BJ (cell line): Measurements from ENCODE around the gene ZNF521. TPM values are rescaled to one million over a fixed set of nuclear protein-coding genes. Genes with fewer than 3 reads are reported as not detected.
A peak's percentile ranks its signal among the peaks of the same experiment; 100 is the strongest.

Experiments
- CTCF ChIA-PET: fragments of 350-600 bp; formaldehyde crosslinking; extraction: SDS; loops from one replicate; lab custom pipeline; 2021; ENCODE audit warnings: antibody characterized with exemption, inconsistent platforms; lab: Yijun Ruan, JAX
- POLR2A ChIA-PET: fragments of 300-600 bp; sonication (Branson Sonifier 250); formaldehyde crosslinking; extraction: SDS; loops from one replicate; lab custom pipeline; 2021; ENCODE audit warnings: antibody characterized with exemption; lab: Charles Lee
- DNase-seq: peaks from one replicate; pipeline ENCODE4 v3.0.0-alpha.2; 2011; ENCODE audit warnings: low read depth
- H3K27me3 ChIP-seq: 2 replicates; pipeline ENCODE4 v1.6.0; 2011; ENCODE audit warnings: low read length; ENCODE audit not compliant: control insufficient read depth, insufficient read depth
- H3K36me3 ChIP-seq: 2 replicates; pipeline ENCODE4 v1.5.1; 2011; ENCODE audit warnings: low read length; ENCODE audit not compliant: control insufficient read depth, insufficient read depth
- H3K4me3 ChIP-seq: 2 replicates; pipeline ENCODE4 v1.5.1; 2011; ENCODE audit warnings: low read depth, mild to moderate bottlenecking, control low read depth, low read length
- polyA plus RNA-seq: library from polyadenylated mRNA; depleted of rRNA; stranded (reverse); fragments of >200 nt; gene quantifications from 2 replicates; pipeline ENCODE4 v1.2.3, GENCODE V29; 2011
- TF ChIP-seq, protein P1 (sequence below): IDR thresholded peaks from 2 replicates; pipeline ENCODE4 v1.5.1; 2011; ENCODE audit warnings: low read depth, mild to moderate bottlenecking, control low read depth, inconsistent platforms, low read length, moderate library complexity; ENCODE audit not compliant: insufficient read depth

The ZNF521 gene
- polyA plus RNA-seq, 1 experiment = 29.3 TPM

DNA sequence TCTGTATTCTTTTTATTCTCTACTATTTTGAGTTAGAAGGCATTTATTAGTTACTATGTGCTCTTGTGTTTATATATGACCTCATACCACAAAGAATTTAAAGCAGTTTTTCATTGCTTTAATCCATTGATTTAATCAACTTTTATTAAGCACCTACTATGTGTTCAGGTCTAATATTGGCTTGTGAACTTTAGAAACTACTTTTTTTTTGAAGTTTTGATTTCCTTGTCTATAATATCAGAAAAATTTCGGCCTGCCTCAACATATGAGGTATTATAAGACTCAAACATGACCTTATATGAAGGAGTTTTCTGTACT lies 117.7 kb downstream of the ZNF521 start:
- Histone ChIP-seq H3K36me3 (no peaks in the 10 kb centered on the region), H3K27me3 (no peaks in the 10 kb centered on the region), H3K4me3 (no peak overlapping the region; the same call in 1 of the 2 replicates)
- DNase-seq = no peak
- TF ChIP-seq, protein P1, sequence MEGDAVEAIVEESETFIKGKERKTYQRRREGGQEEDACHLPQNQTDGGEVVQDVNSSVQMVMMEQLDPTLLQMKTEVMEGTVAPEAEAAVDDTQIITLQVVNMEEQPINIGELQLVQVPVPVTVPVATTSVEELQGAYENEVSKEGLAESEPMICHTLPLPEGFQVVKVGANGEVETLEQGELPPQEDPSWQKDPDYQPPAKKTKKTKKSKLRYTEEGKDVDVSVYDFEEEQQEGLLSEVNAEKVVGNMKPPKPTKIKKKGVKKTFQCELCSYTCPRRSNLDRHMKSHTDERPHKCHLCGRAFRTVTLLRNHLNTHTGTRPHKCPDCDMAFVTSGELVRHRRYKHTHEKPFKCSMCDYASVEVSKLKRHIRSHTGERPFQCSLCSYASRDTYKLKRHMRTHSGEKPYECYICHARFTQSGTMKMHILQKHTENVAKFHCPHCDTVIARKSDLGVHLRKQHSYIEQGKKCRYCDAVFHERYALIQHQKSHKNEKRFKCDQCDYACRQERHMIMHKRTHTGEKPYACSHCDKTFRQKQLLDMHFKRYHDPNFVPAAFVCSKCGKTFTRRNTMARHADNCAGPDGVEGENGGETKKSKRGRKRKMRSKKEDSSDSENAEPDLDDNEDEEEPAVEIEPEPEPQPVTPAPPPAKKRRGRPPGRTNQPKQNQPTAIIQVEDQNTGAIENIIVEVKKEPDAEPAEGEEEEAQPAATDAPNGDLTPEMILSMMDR = no peak
- CTCF ChIA-PET = no interaction called here
- POLR2A ChIA-PET = no interaction called here

DNA sequence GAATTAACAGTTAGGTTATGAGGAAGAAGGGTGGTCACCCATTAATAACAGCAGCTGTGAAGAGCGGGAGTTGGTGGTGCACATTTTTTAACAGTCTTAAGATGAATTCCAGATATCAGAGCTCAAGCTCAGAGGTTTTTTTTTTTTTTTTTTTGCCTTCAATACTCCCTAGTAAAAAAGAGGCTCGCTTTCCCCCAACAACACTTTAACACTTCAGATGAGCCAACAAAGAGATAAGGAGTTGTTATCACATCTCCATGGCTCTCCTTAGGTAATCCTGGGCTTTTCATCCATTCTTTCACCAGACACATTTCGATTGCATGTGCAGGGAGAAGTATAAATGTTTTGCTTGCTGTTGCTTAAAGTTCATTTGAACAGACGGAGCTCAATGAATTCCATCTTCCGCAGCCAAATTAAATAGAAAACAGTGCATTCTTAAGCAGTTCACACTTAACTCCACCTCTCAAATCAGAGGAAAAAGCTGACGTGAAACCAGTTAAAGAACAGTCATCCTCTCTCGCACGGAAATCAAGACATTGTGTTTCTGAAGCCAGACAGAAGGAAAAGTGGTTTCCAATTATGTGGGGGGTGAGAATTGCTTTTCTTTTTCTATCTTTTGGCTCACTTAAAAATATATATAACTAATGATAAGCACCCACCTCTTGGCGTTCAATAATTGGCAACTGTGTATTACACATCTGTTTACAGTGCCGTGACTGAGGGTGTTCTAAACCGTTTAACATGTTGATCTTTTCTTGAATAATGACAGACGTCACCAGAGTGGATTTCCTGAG lies 118.2 kb downstream of the ZNF521 start:
- TF ChIP-seq, protein P1 = no peak
- ChIA-PET POLR2A (interaction anchor here (0.6 kb wide), 1 partner anchor 11 kb away, joined by 20 read pairs; no protein-coding TSS in a partner anchor), CTCF (no interaction called here)
- Histone ChIP-seq H3K27me3 (no peaks in the 10 kb centered on the region), H3K4me3 (peak overlapping the region; percentile 12; the same call in 1 of the 2 replicates), H3K36me3 (no peaks in the 10 kb centered on the region)
- peak; percentile 33 for DNase-seq

DNA sequence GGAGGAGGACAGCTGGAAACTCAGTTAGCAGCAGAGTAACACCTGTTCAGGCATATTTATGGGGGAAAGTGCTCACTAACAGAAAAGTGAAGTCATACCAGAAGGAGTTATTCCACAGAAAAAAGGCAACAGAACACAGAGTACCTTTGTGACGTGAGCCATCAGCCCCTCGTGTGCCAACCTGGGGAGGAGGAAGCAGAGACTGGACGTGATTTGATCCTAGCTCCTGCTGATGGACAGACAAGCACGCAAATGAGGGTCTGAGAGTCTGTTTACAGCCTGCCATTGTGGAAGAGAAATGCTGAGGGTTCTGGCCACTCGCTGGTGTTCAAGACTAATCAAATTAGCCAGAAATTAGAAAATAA lies 120.7 kb downstream of the ZNF521 start:
- POLR2A ChIA-PET = interaction anchor here (0.7 kb wide), 1 partner anchor 142 kb away, joined by 3 read pairs; no protein-coding TSS in a partner anchor

DNA sequence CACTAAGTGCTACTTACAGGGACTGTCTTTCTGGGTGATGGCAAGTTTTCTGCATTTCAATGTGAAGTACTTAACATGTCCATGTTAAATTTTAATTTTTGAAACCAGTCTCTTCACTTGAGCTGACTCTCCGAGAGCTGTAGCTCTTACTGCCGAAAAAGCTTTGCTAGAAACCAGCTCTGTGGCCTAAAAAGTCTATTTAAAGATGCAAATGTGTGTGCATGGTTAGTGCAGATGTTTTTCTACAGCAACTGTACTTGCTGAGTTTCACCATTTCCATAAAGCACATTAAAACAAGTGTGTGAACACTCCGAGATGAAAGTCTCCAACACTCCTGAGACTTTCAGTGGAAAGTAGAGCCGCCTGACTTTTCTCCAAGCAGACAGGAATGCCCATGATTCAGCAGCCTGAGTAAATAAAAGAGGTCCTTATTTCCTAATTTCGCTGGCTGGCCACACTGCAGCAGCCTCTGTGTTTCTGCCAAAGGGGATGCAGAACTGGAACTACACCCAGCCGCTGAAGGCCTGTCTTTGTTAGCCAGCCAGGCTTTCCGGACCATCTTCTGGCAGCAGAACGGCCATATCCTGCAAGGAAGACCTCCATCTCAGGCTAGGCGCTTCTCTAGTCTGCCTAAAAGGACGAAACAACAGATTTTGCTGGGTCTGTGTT lies 121.2 kb downstream of the ZNF521 start:
- peaks cover 4% of the 10 kb centered on the region; the same call in 1 of the 2 replicates for H3K36me3 ChIP-seq
- H3K4me3 ChIP-seq = no peak overlapping the region; the same call in 1 of the 2 replicates
- DNase-seq = peak; percentile 67
- H3K27me3 ChIP-seq = no peaks in the 10 kb centered on the region
- TF ChIP-seq, protein P1 = no peak
- CTCF ChIA-PET = interaction anchor here (0.6 to 0.8 kb wide), 3 partner anchors 8 to 119 kb away, joined by 3 to 4 read pairs (median 4); no protein-coding TSS in a partner anchor
- POLR2A ChIA-PET = interaction anchor here (0.7 kb wide), 1 partner anchor 143 kb away, joined by 3 read pairs; no protein-coding TSS in a partner anchor

More for the DNA sequence above, 120.7 kb downstream of the ZNF521 start:
- no peaks in the 10 kb centered on the region for H3K27me3 ChIP-seq
- H3K36me3 ChIP-seq = peaks cover 4% of the 10 kb centered on the region; the same call in 1 of the 2 replicates
- H3K4me3 ChIP-seq = no peak overlapping the region
- CTCF ChIA-PET = no interaction called here
- DNase-seq = no peak
- TF ChIP-seq, protein P1 = no peak

DNA sequence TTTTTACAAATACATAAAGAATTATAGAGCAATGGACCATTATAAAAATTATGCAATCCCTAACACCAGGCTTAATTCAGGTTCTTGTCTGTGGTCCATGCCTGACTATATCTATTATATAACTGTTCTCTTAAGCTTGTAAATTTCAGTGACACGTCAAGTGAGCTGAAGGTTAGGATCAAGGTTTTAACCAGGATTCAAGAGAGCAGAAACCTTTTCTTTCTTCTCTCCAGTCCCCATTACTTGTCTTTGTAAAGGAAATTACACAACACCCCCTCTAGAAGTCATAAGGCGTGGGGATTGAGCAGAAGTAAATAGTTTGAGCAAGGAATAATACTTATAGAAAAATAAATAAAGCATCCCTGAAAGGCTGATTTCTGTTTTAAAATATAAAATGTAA lies 122.0 kb downstream of the ZNF521 start:
- no peak overlapping the region for H3K4me3 ChIP-seq
- CTCF ChIA-PET = no interaction called here

More for the DNA sequence above, 122.0 kb downstream of the ZNF521 start:
- H3K36me3 ChIP-seq = peaks cover 5% of the 10 kb centered on the region; the same call in 1 of the 2 replicates
- H3K27me3 ChIP-seq = no peaks in the 10 kb centered on the region
- TF ChIP-seq, protein P1 = no peak
- POLR2A ChIA-PET = interaction anchor here (0.5 to 0.6 kb wide), 2 partner anchors 121 to 460 kb away, joined by 4 to 10 read pairs; no protein-coding TSS in a partner anchor
- no peak for DNase-seq
